GM19239 (cell line): ENCODE data around the gene GULP1.
"Not testable (repeated sequence)": the region's sequence is repeated elsewhere in the genome, so short reads cannot be mapped to it uniquely, and the experiment has no call there.

Experiments used
- DNase-seq: peaks from one replicate; pipeline ENCODE4 v3.0.0; 2011; ENCODE audit warnings: low spot score; ENCODE audit not compliant: insufficient read length
- FAIRE-seq: peaks from 2 replicates; lab custom pipeline; 2011; peaks lifted over from hg19 to GRCh38; lab: Jason Lieb, UNC

Gene GULP1

GRCh38 chr2:188512456-188512855, 220.8 kb downstream of the GULP1 start:
- DNase-seq, result no peak
- FAIRE-seq, result no peak

DNA sequence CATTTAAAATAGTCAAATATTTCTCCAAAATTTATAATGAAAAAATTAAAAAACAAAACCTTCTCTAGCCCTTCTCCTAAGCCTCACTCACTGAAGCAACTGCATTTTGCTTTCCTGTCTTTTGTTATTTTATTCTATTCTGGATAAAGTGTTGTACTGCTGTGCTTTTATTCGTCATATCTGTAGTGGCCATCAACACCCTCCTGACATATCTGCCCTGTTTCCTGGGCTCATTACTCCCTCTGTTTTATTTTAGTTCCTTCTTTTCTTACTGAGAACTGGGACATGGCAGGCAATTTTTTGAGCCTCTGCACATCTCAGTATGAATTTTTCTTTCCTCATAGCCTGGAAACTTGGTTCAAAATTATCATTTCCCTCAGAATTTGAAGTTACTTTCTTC, 224.2 kb downstream of the GULP1 start:
- FAIRE-seq (no peak), DNase-seq (no peak)

GRCh38 chr2:188517549-188518215, 226.0 kb downstream of the GULP1 start:
- no peak for DNase-seq
- FAIRE-seq, result no peak

GRCh38 chr2:188518381-188518780, 226.7 kb downstream of the GULP1 start:
- no peak for DNase-seq
- no peak for FAIRE-seq

DNA sequence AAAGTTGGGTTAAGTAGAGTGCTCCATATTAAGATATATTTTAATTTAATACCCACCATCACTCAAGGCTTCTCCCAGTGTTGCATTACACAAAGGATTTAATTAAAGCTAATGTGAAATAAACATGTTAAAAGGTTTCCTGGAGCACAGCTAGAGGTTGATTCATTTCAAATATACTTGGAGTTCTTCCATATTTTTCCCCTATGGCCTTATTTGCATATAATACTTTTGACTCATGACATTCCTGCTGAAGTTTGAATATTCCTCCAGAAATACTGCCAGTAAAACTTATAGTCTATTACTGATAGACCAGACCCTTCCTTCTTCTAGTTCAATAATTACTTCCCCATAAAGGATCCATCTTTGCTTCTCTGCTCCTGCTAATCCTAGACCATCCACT, 227.5 kb downstream of the GULP1 start:
- FAIRE-seq, result no peak
- no peak for DNase-seq

DNA sequence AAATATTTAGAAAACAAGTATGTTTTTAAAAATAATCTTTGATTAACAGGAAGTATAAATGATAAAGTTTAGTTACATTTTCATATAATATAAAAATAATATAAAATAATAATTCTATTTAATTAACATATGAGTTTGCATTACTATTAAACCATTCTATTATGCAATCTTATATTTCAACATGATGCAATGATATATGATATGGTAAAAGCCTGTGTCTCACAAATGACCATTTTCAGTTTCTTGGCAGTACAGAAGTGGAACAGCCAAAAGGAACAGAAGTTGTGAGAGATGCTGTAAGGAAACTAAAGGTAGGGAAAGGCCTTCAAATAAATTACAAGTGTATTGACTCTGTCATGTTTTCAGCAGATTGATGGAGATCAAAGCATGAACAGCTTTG, 230.8 kb downstream of the GULP1 start:
- FAIRE-seq (no peak), DNase-seq (no peak)

- DNase-seq (no peak), FAIRE-seq (no peak)
These were observed 232.2 kb downstream of the GULP1 start for GRCh38 chr2:188523919-188524318.

- no peak for FAIRE-seq
- DNase-seq, result no peak
These were observed 232.9 kb downstream of the GULP1 start for GRCh38 chr2:188524519-188525113.

GRCh38 chr2:188526701-188527100, 235.0 kb downstream of the GULP1 start:
- DNase-seq (no peak), FAIRE-seq (no peak)

GRCh38 chr2:188527141-188527540, 235.5 kb downstream of the GULP1 start:
- FAIRE-seq (no peak), DNase-seq (no peak)

- FAIRE-seq (no peak), DNase-seq (no peak)
These were observed 235.9 kb downstream of the GULP1 start for GRCh38 chr2:188527581-188527993.

GRCh38 chr2:188529710-188530109, 238.0 kb downstream of the GULP1 start:
- DNase-seq (no peak), FAIRE-seq (no peak)

DNA sequence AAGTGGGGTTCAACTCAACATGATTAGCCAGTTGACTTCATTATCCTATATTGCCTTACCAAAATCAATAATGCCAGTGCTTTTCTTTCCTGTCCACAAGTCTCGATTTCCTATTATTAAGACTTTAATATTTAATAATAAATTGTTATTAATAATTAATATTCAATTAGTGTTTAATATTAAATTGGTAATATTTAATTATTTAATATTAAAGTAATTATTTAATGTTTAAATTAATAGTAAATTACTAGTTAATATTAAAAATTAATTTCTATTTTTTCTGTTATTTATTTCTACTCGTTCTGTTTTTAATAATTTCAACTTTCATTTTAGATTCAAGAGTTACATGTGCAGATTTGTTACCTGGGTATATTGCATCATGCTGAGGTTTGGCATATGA, 243.2 kb downstream of the GULP1 start:
- DNase-seq (no peak), FAIRE-seq (no peak)

DNA sequence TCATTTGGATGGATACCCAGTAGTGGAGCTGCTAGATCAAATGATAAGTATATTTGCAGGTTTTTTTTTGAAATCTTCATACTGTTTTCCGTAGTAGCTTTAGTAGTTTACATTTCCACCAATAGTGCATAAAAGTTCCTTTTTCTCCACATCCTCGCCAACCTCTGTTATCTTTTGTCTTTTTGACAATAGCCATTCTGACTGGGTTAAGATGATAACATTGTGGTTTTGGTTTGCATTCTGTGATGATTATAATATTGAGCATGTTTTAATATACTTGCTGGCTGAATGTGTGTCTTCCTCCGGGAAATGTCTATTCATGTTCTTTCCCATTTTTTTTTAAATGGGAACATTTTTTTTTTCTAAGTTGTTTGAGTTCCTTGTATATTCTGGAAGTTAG, 260.0 kb downstream of the GULP1 start:
- DNase-seq (no peak), FAIRE-seq (no peak)

DNA sequence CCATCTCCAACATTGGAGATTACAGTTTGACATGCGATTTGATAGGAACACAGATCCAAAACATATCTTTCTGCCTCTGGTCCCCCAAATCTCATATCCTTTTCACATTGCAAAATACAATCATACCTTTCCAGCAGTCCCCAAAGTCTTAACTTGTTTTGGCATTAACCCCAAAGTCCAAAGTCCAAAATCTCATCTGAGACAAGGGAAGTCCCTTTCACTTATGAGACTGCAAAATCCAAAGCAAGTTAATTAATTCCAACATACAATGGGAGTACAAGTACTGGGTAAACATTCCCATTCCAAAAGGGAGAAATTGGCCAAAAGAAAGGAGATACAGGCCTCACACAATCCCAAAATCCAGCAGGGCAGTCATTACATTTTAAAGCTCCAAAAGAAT, 265.4 kb downstream of the GULP1 start:
- no peak for DNase-seq

GRCh38 chr2:188559455-188559854, 267.8 kb downstream of the GULP1 start:
- FAIRE-seq, DNase-seq: not testable (repeated sequence)

More for the DNA sequence above, 265.4 kb downstream of the GULP1 start:
- no peak for FAIRE-seq

GRCh38 chr2:188561473-188561979, 269.9 kb downstream of the GULP1 start:
- DNase-seq (no peak), FAIRE-seq (no peak)

GRCh38 chr2:188569431-188570165, 277.9 kb downstream of the GULP1 start:
- FAIRE-seq, result no peak
- DNase-seq, result no peak

- DNase-seq (no peak), FAIRE-seq (no peak)
These were observed 278.7 kb downstream of the GULP1 start for GRCh38 chr2:188570370-188570769.

GRCh38 chr2:188571543-188572303, 280.0 kb downstream of the GULP1 start:
- FAIRE-seq, result no peak
- no peak for DNase-seq

- DNase-seq (no peak), FAIRE-seq (no peak)
These were observed 280.9 kb downstream of the GULP1 start for GRCh38 chr2:188572592-188572991.
